ENCODE results near the gene DNAJC21.

GRCh38 chr5:34915856-34916192 is 13.5 kb upstream of the DNAJC21 start:
- no peak for TF ChIP-seq POLR2AphosphoS5 (IDR thresholded peaks at IDR 0.05)
- TF ChIP-seq POLR2A (IDR thresholded peaks at IDR 0.05): no peak
